ENCODE data around the gene FAM184A. TPM values are rescaled to one million over a fixed set of nuclear protein-coding genes. Genes with fewer than 3 reads are reported as not detected.
"Not testable (repeated sequence)": the region's sequence is repeated elsewhere in the genome, so short reads cannot be mapped to it uniquely, and the experiment has no call there.

Gene FAM184A
- total RNA-seq, 2 donors from 2014 or later = 0.43 to 2.1 TPM

GRCh38 chr6:119034827-119035458 lies 43.5 kb downstream of the FAM184A start:
- DNase-seq (ENCODE audit: low spot score) (no peak), ATAC-seq (no peak)
- no peaks in the 10 kb centered on the region for H3K9me3 Mint-ChIP-seq
- H3K4me1 Mint-ChIP-seq (ENCODE audit: low read depth in 2 of 2) = no peaks in the 10 kb centered on the region
- H3K36me3 Mint-ChIP-seq = no peaks in the 10 kb centered on the region
- H3K4me3 Mint-ChIP-seq = no peak overlapping the region
- H3K27me3 Mint-ChIP-seq = no peaks in the 10 kb centered on the region
- H3K27ac Mint-ChIP-seq = no peak overlapping the region

GRCh38 chr6:119032428-119032827 lies 46.0 kb downstream of the FAM184A start:
- no peaks in the 10 kb centered on the region for H3K4me1 Mint-ChIP-seq (ENCODE audit: low read depth in 2 of 2)
- no peak for DNase-seq (ENCODE audit: low spot score)
- no peak overlapping the region for H3K27ac Mint-ChIP-seq
- H3K9me3 Mint-ChIP-seq = no peaks in the 10 kb centered on the region
- no peak for ATAC-seq
- no peak overlapping the region for H3K4me3 Mint-ChIP-seq
- H3K36me3 Mint-ChIP-seq = no peaks in the 10 kb centered on the region
- no peaks in the 10 kb centered on the region for H3K27me3 Mint-ChIP-seq

- H3K4me1 Mint-ChIP-seq (ENCODE audit: low read depth in 2 of 2) = no peaks in the 10 kb centered on the region
- no peak overlapping the region for H3K27ac Mint-ChIP-seq
- ATAC-seq (no peak), DNase-seq (ENCODE audit: low spot score) (no peak)
- no peak overlapping the region for H3K4me3 Mint-ChIP-seq
- H3K36me3 Mint-ChIP-seq = no peaks in the 10 kb centered on the region
- peaks cover 0 to 5% of the 10 kb centered on the region in 2 donors for H3K27me3 Mint-ChIP-seq
- H3K9me3 Mint-ChIP-seq = no peaks in the 10 kb centered on the region
These were observed 47.7 kb downstream of the FAM184A start for GRCh38 chr6:119030759-119031158.

- DNase-seq (ENCODE audit: low spot score) = no peak
- Mint-ChIP-seq H3K4me3 (no peak overlapping the region), H3K9me3 (no peaks in the 10 kb centered on the region), H3K4me1 (ENCODE audit: low read depth in 2 of 2) (no peaks in the 10 kb centered on the region), H3K36me3 (no peaks in the 10 kb centered on the region), H3K27me3 (peaks cover 0 to 5% of the 10 kb centered on the region in 2 donors), H3K27ac (no peak overlapping the region)
- ATAC-seq = no peak
These were observed 50.4 kb downstream of the FAM184A start for GRCh38 chr6:119028091-119028490.

GRCh38 chr6:119027465-119027864 lies 51.0 kb downstream of the FAM184A start:
- DNase-seq (ENCODE audit: low spot score) (no peak), ATAC-seq (no peak)
- peaks cover 0 to 5% of the 10 kb centered on the region in 2 donors for H3K27me3 Mint-ChIP-seq
- no peaks in the 10 kb centered on the region for H3K36me3 Mint-ChIP-seq
- no peak overlapping the region for H3K4me3 Mint-ChIP-seq
- H3K27ac Mint-ChIP-seq = no peak overlapping the region
- H3K4me1 Mint-ChIP-seq (ENCODE audit: low read depth in 2 of 2) = no peaks in the 10 kb centered on the region
- no peaks in the 10 kb centered on the region for H3K9me3 Mint-ChIP-seq

GRCh38 chr6:119026822-119027221 lies 51.6 kb downstream of the FAM184A start:
- Mint-ChIP-seq H3K4me3 (no peak overlapping the region), H3K36me3 (no peaks in the 10 kb centered on the region), H3K9me3 (no peaks in the 10 kb centered on the region), H3K27me3 (peaks cover 0 to 5% of the 10 kb centered on the region in 2 donors), H3K4me1 (ENCODE audit: low read depth in 2 of 2) (no peaks in the 10 kb centered on the region), H3K27ac (no peak overlapping the region)
- no peak for ATAC-seq
- no peak for DNase-seq (ENCODE audit: low spot score)

GRCh38 chr6:119025793-119026192 lies 52.7 kb downstream of the FAM184A start:
- no peak for ATAC-seq
- H3K27ac Mint-ChIP-seq = no peak overlapping the region
- peaks cover 0 to 5% of the 10 kb centered on the region in 2 donors for H3K27me3 Mint-ChIP-seq
- H3K36me3 Mint-ChIP-seq = no peaks in the 10 kb centered on the region
- DNase-seq (ENCODE audit: low spot score) = no peak
- H3K9me3 Mint-ChIP-seq = no peaks in the 10 kb centered on the region
- H3K4me3 Mint-ChIP-seq = no peak overlapping the region
- H3K4me1 Mint-ChIP-seq (ENCODE audit: low read depth in 2 of 2) = no peaks in the 10 kb centered on the region

- no peak for DNase-seq (ENCODE audit: low spot score)
- Mint-ChIP-seq H3K27ac (no peak overlapping the region), H3K4me3 (no peak overlapping the region), H3K36me3 (no peaks in the 10 kb centered on the region), H3K4me1 (ENCODE audit: low read depth in 2 of 2) (peaks cover 0 to 2% of the 10 kb centered on the region in 2 donors), H3K27me3 (peaks cover 0 to 5% of the 10 kb centered on the region in 2 donors), H3K9me3 (no peaks in the 10 kb centered on the region)
- no peak for ATAC-seq
These were observed 54.4 kb downstream of the FAM184A start for GRCh38 chr6:119024111-119024510.

GRCh38 chr6:119022796-119023195 lies 55.7 kb downstream of the FAM184A start:
- Mint-ChIP-seq H3K4me1 (ENCODE audit: low read depth in 2 of 2) (peaks cover 0 to 2% of the 10 kb centered on the region in 2 donors), H3K9me3 (no peaks in the 10 kb centered on the region), H3K27ac (no peak overlapping the region), H3K27me3 (peaks cover 0 to 5% of the 10 kb centered on the region in 2 donors), H3K4me3 (no peak overlapping the region), H3K36me3 (no peaks in the 10 kb centered on the region)
- no peak for DNase-seq (ENCODE audit: low spot score)
- ATAC-seq = no peak

GRCh38 chr6:119020597-119021561 lies 57.6 kb downstream of the FAM184A start:
- DNase-seq (ENCODE audit: low spot score) (no peak), ATAC-seq (no peak)
- Mint-ChIP-seq H3K9me3 (no peaks in the 10 kb centered on the region), H3K4me1 (ENCODE audit: low read depth in 2 of 2) (peaks cover 0 to 2% of the 10 kb centered on the region in 2 donors), H3K36me3 (no peaks in the 10 kb centered on the region), H3K4me3 (no peak overlapping the region), H3K27me3 (no peaks in the 10 kb centered on the region), H3K27ac (no peak overlapping the region)

GRCh38 chr6:119015165-119015564 lies 63.3 kb downstream of the FAM184A start:
- H3K27me3 Mint-ChIP-seq; H3K4me3 Mint-ChIP-seq; H3K4me1 Mint-ChIP-seq (ENCODE audit: low read depth in 2 of 2); H3K27ac Mint-ChIP-seq; DNase-seq (ENCODE audit: low spot score); ATAC-seq; H3K36me3 Mint-ChIP-seq; H3K9me3 Mint-ChIP-seq: not testable (repeated sequence)

- Mint-ChIP-seq H3K9me3 (no peaks in the 10 kb centered on the region), H3K4me3 (no peak overlapping the region), H3K27me3 (no peaks in the 10 kb centered on the region), H3K4me1 (ENCODE audit: low read depth in 2 of 2) (no peaks in the 10 kb centered on the region), H3K27ac (no peak overlapping the region), H3K36me3 (no peaks in the 10 kb centered on the region)
- no peak for DNase-seq (ENCODE audit: low spot score)
- ATAC-seq = no peak
These were observed 65.9 kb downstream of the FAM184A start for GRCh38 chr6:119012521-119012920.

GRCh38 chr6:119009266-119009665 lies 69.2 kb downstream of the FAM184A start:
- H3K4me3 Mint-ChIP-seq; DNase-seq (ENCODE audit: low spot score); H3K4me1 Mint-ChIP-seq (ENCODE audit: low read depth in 2 of 2); H3K9me3 Mint-ChIP-seq; H3K36me3 Mint-ChIP-seq; H3K27ac Mint-ChIP-seq; H3K27me3 Mint-ChIP-seq; ATAC-seq: not testable (repeated sequence)

GRCh38 chr6:119006974-119007373 lies 71.5 kb downstream of the FAM184A start:
- ATAC-seq = no peak
- Mint-ChIP-seq H3K4me1 (ENCODE audit: low read depth in 2 of 2) (no peaks in the 10 kb centered on the region), H3K27ac (no peak overlapping the region), H3K9me3 (no peaks in the 10 kb centered on the region), H3K4me3 (no peak overlapping the region), H3K27me3 (no peaks in the 10 kb centered on the region), H3K36me3 (no peaks in the 10 kb centered on the region)
- DNase-seq (ENCODE audit: low spot score) = no peak

Measured in natural killer cell treated with Interleukin-12 subunit alpha and Interleukin-12 subunit beta and Interleukin-15 and Interleukin-18, amount 100 ng/mL, for 72 hours (primary cell).